Measurements from ENCODE around the gene PRIMPOL. TPM values are rescaled to one million over a fixed set of nuclear protein-coding genes. Genes with fewer than 3 reads are reported as not detected.
"Not testable (repeated sequence)": the region's sequence is repeated elsewhere in the genome, so short reads cannot be mapped to it uniquely, and the experiment has no call there.

PRIMPOL gene
- total RNA-seq (10 to 100 TPM; 19.0 to 20.2 TPM), polyA plus RNA-seq (13.8 TPM)

GRCh38 chr4:184649026-184649970 lies at the start of gene PRIMPOL, which contains the start of gene CASP3:
Gene PRIMPOL, plus strand, starts transcription at chr4:184649738. Its CDS starts 7,403 bp downstream, at chr4:184657141.
Gene CASP3, minus strand, starts transcription at chr4:184649447. Its CDS starts 10,994 bp downstream, at chr4:184638453.
- CTCF ChIA-PET, result interaction anchor here (0.9 to 3.1 kb wide), 9 partner anchors 14 to 390 kb away, joined by 3 to 18 read pairs (median 7); partner anchors contain the start of gene CENPU
- peak within 1 kb of the TSS; percentile 92 to 99 (median 97) for H3K4me3 Mint-ChIP-seq
- Histone ChIP-seq H3K36me3 (ENCODE audit: insufficient read depth, low read length) (no peaks in the 10 kb centered on the region), H3K9me3 (ENCODE audit: low read length) (no peaks in the 10 kb centered on the region), H3K4me1 (ENCODE audit: insufficient read depth, low read length) (peaks cover 48% of the 10 kb centered on the region), H3K27ac (ENCODE audit: low read depth, low read length) (peak within 1 kb of the TSS; percentile 82), H3K4me3 (ENCODE audit: low read length) (peak within 1 kb of the TSS; percentile 89), H3K27me3 (ENCODE audit: insufficient read depth, low read length, poor library complexity, severe bottlenecking) (no peaks in the 10 kb centered on the region)
- peaks cover 50 to 67% (median 60%) of the 10 kb centered on the region in 3 donors for H3K4me1 Mint-ChIP-seq
- POLR2A ChIA-PET, result interaction anchor here (0.7 to 2.4 kb wide), 9 partner anchors 19 to 494 kb away, joined by 3 to 17 read pairs (median 8); partner anchors contain the start of genes ACSL1, CENPU, IRF2 and SLC25A4
- H3K36me3 Mint-ChIP-seq, result peaks cover 0 to 44% (median 6%) of the 10 kb centered on the region in 3 donors
- H3K27me3 Mint-ChIP-seq, result no peaks in the 10 kb centered on the region
- DNase-seq, result peak; percentile 94 to 97 (median 95)
- H3K27ac Mint-ChIP-seq, result peak within 1 kb of the TSS; percentile 87 to 98 (median 96)
- no peaks in the 10 kb centered on the region for H3K9me3 Mint-ChIP-seq

DNA sequence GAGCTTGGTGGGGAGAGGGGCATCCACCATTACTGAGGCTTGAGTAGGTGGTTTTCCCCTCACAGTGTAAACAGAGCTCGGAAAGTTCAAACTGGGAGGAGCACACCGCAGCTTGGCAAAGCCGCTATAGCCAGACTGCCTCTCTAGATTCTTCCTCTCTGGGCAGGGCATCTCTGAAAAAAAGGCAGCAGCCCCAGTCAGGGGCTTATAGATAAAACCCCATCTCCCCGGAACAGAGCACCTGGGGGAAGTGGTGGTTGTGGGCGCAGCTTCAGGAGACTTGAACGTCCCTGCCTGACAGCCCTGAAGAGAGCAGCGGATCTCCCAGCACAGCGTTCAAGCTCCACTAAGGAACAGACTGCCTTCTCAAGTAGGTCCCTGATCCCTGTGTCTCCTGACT lies 48.6 kb upstream of the PRIMPOL start:
- H3K27ac Mint-ChIP-seq; H3K4me1 Mint-ChIP-seq; H3K9me3 ChIP-seq (ENCODE audit: low read length); H3K27ac ChIP-seq (ENCODE audit: low read depth, low read length); CTCF ChIA-PET; H3K4me1 ChIP-seq (ENCODE audit: insufficient read depth, low read length); H3K36me3 ChIP-seq (ENCODE audit: insufficient read depth, low read length); H3K4me3 ChIP-seq (ENCODE audit: low read length); POLR2A ChIA-PET; H3K27me3 ChIP-seq (ENCODE audit: insufficient read depth, low read length, poor library complexity, severe bottlenecking); H3K4me3 Mint-ChIP-seq: not testable (repeated sequence)
- DNase-seq, result peak in 1 of 5 donors; percentile 32
- Mint-ChIP-seq H3K9me3 (peaks cover 10 to 29% (median 20%) of the 10 kb centered on the region in 5 donors), H3K27me3 (peaks cover 34 to 43% of the 10 kb centered on the region in 2 donors), H3K36me3 (peaks cover 0 to 36% (median 2%) of the 10 kb centered on the region in 3 donors)

DNA sequence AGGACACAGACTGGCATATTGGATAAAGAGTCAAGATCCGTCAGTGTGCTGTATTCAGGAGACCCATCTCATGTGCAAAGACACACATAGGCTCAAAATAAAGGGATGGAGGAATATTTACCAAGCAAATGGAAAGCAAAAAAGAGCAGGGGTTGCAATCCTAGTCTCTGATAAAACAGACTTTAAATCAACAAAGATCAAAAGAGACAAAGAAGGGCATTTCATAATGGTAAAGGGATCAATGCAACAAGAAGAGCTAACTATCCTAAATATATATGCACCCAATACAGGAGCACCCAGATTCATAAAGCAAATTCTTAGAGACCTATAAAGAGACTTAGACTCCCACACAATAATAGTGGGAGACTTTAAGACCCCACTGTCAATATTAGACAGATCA lies 46.7 kb upstream of the PRIMPOL start:
- H3K4me3 Mint-ChIP-seq; H3K27ac ChIP-seq (ENCODE audit: low read depth, low read length); H3K9me3 ChIP-seq (ENCODE audit: low read length); POLR2A ChIA-PET; H3K36me3 ChIP-seq (ENCODE audit: insufficient read depth, low read length); H3K27me3 ChIP-seq (ENCODE audit: insufficient read depth, low read length, poor library complexity, severe bottlenecking); H3K4me1 ChIP-seq (ENCODE audit: insufficient read depth, low read length); H3K4me1 Mint-ChIP-seq; H3K27ac Mint-ChIP-seq; H3K4me3 ChIP-seq (ENCODE audit: low read length); CTCF ChIA-PET; DNase-seq: not testable (repeated sequence)
- Mint-ChIP-seq H3K9me3 (peaks cover 10 to 33% (median 22%) of the 10 kb centered on the region in 5 donors), H3K27me3 (peaks cover 29 to 40% of the 10 kb centered on the region in 2 donors), H3K36me3 (peaks cover 0 to 36% (median 2%) of the 10 kb centered on the region in 3 donors)

DNA sequence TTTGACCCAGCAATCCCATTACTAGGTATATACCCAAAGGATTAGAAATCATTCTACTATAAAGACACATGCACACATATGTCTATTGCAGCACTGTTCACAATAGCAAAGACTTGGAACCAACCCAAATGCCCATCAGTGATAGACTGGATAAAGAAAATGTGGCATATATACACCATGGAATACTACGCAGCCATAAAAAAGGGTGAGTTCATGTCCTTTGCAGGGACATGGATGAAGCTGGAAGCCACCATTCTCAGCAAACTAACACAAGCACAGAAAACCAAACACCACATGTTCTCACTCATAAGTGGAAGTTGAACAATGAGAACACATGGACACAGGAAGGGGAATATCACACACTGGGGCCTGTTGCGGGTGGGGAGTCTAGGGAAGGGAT lies 42.1 kb upstream of the PRIMPOL start:
- CTCF ChIA-PET; H3K27ac Mint-ChIP-seq; H3K4me1 ChIP-seq (ENCODE audit: insufficient read depth, low read length); H3K36me3 ChIP-seq (ENCODE audit: insufficient read depth, low read length); H3K27ac ChIP-seq (ENCODE audit: low read depth, low read length); H3K27me3 ChIP-seq (ENCODE audit: insufficient read depth, low read length, poor library complexity, severe bottlenecking); H3K27me3 Mint-ChIP-seq; H3K4me3 Mint-ChIP-seq; H3K9me3 ChIP-seq (ENCODE audit: low read length); POLR2A ChIA-PET; H3K4me3 ChIP-seq (ENCODE audit: low read length); H3K4me1 Mint-ChIP-seq; DNase-seq: not testable (repeated sequence)
- Mint-ChIP-seq H3K36me3 (peaks cover 0 to 18% (median 2%) of the 10 kb centered on the region in 3 donors), H3K9me3 (peaks cover 10 to 32% (median 22%) of the 10 kb centered on the region in 5 donors)

- Mint-ChIP-seq H3K4me3 (no peak overlapping the region), H3K9me3 (peaks cover 3 to 5% (median 5%) of the 10 kb centered on the region in 5 donors)
- POLR2A ChIA-PET, result no interaction called here
Measured at GRCh38 chr4:184612074-184612473, 37.5 kb upstream of the PRIMPOL start.

GRCh38 chr4:184613405-184613804 lies 36.1 kb upstream of the PRIMPOL start:
- H3K9me3 Mint-ChIP-seq, result peaks cover 3 to 5% (median 4%) of the 10 kb centered on the region in 5 donors
- no peaks in the 10 kb centered on the region for H3K36me3 ChIP-seq (ENCODE audit: insufficient read depth, low read length)
- no peaks in the 10 kb centered on the region for H3K9me3 ChIP-seq (ENCODE audit: low read length)
- H3K4me1 ChIP-seq (ENCODE audit: insufficient read depth, low read length), result no peaks in the 10 kb centered on the region
- H3K27ac ChIP-seq (ENCODE audit: low read depth, low read length), result no peak overlapping the region
- H3K36me3 Mint-ChIP-seq, result peaks cover 0 to 17% (median 0%) of the 10 kb centered on the region in 3 donors
- ChIA-PET POLR2A (no interaction called here), CTCF (no interaction called here)
- no peak overlapping the region for H3K4me3 Mint-ChIP-seq
- H3K27me3 ChIP-seq (ENCODE audit: insufficient read depth, low read length, poor library complexity, severe bottlenecking), result no peaks in the 10 kb centered on the region
- H3K4me3 ChIP-seq (ENCODE audit: low read length), result no peak overlapping the region
- no peak for DNase-seq
- peak overlapping the region in 1 of 8 donors; percentile 71 for H3K27ac Mint-ChIP-seq
- no peaks in the 10 kb centered on the region for H3K4me1 Mint-ChIP-seq
- H3K27me3 Mint-ChIP-seq, result peaks cover 0 to 1% of the 10 kb centered on the region in 2 donors

More at GRCh38 chr4:184612074-184612473, 37.5 kb upstream of the PRIMPOL start:
- DNase-seq, result no peak
- Mint-ChIP-seq H3K27me3 (peaks cover 0 to 1% of the 10 kb centered on the region in 2 donors), H3K36me3 (peaks cover 0 to 17% (median 0%) of the 10 kb centered on the region in 3 donors), H3K27ac (no peak overlapping the region), H3K4me1 (no peaks in the 10 kb centered on the region)
- no peaks in the 10 kb centered on the region for H3K4me1 ChIP-seq (ENCODE audit: insufficient read depth, low read length)
- no peaks in the 10 kb centered on the region for H3K27me3 ChIP-seq (ENCODE audit: insufficient read depth, low read length, poor library complexity, severe bottlenecking)
- no peaks in the 10 kb centered on the region for H3K9me3 ChIP-seq (ENCODE audit: low read length)
- no peak overlapping the region for H3K27ac ChIP-seq (ENCODE audit: low read depth, low read length)
- CTCF ChIA-PET, result no interaction called here
- H3K36me3 ChIP-seq (ENCODE audit: insufficient read depth, low read length), result no peaks in the 10 kb centered on the region
- H3K4me3 ChIP-seq (ENCODE audit: low read length), result no peak overlapping the region

GRCh38 chr4:184614509-184614908 lies 35.0 kb upstream of the PRIMPOL start:
- no peaks in the 10 kb centered on the region for H3K4me1 Mint-ChIP-seq
- peaks cover 0 to 1% of the 10 kb centered on the region in 2 donors for H3K27me3 Mint-ChIP-seq
- peaks cover 0 to 17% (median 0%) of the 10 kb centered on the region in 3 donors for H3K36me3 Mint-ChIP-seq
- Histone ChIP-seq H3K27me3 (ENCODE audit: insufficient read depth, low read length, poor library complexity, severe bottlenecking) (no peaks in the 10 kb centered on the region), H3K27ac (ENCODE audit: low read depth, low read length) (no peak overlapping the region), H3K4me3 (ENCODE audit: low read length) (no peak overlapping the region), H3K4me1 (ENCODE audit: insufficient read depth, low read length) (no peaks in the 10 kb centered on the region), H3K36me3 (ENCODE audit: insufficient read depth, low read length) (no peaks in the 10 kb centered on the region), H3K9me3 (ENCODE audit: low read length) (no peaks in the 10 kb centered on the region)
- H3K9me3 Mint-ChIP-seq, result peaks cover 3 to 5% (median 4%) of the 10 kb centered on the region in 5 donors
- no peak overlapping the region for H3K4me3 Mint-ChIP-seq
- H3K27ac Mint-ChIP-seq, result no peak overlapping the region
- ChIA-PET CTCF (no interaction called here), POLR2A (no interaction called here)
- no peak for DNase-seq

- H3K27me3 Mint-ChIP-seq; H3K27ac ChIP-seq (ENCODE audit: low read depth, low read length); H3K27ac Mint-ChIP-seq; H3K27me3 ChIP-seq (ENCODE audit: insufficient read depth, low read length, poor library complexity, severe bottlenecking); H3K36me3 ChIP-seq (ENCODE audit: insufficient read depth, low read length); CTCF ChIA-PET; DNase-seq; H3K4me1 ChIP-seq (ENCODE audit: insufficient read depth, low read length); POLR2A ChIA-PET; H3K9me3 Mint-ChIP-seq; H3K4me3 Mint-ChIP-seq; H3K4me3 ChIP-seq (ENCODE audit: low read length); H3K9me3 ChIP-seq (ENCODE audit: low read length); H3K4me1 Mint-ChIP-seq: not testable (repeated sequence)
- peaks cover 0 to 17% (median 0%) of the 10 kb centered on the region in 3 donors for H3K36me3 Mint-ChIP-seq
Measured at GRCh38 chr4:184616168-184616567, 33.4 kb upstream of the PRIMPOL start.

Measured in CD8-positive, alpha-beta memory T cell (primary cell).